WTC11 (cell line): Measurements from ENCODE around the gene HMGCL. TPM values are rescaled to one million over a fixed set of nuclear protein-coding genes. Genes with fewer than 3 reads are reported as not detected.

ENCODE experiments used
- AR ChIP-seq: fragments of 250-450 bp; sonication (Bioruptor Pico); IDR thresholded peaks from 2 replicates; pipeline ENCODE4 v1.9.0; 2021; ENCODE audit warnings: mild to moderate bottlenecking
- ATF1 ChIP-seq: sonication (generic); formaldehyde crosslinking; IDR thresholded peaks from 2 replicates; pipeline ENCODE4 v1.8.1; 2023; ENCODE audit warnings: mild to moderate bottlenecking, moderate library complexity, missing genetic modification reagents
- ATF2 ChIP-seq: sonication (generic); formaldehyde crosslinking; IDR thresholded peaks from 2 replicates; pipeline ENCODE4 v1.8.1; 2022; ENCODE audit warnings: low read depth, missing genetic modification reagents, borderline replicate concordance
- CBFB ChIP-seq: sonication (generic); formaldehyde crosslinking; IDR thresholded peaks from 2 replicates; pipeline ENCODE4 v1.8.1; 2022; ENCODE audit warnings: mild to moderate bottlenecking, low read depth, missing genetic modification reagents
- E2F5 ChIP-seq: sonication (generic); formaldehyde crosslinking; IDR thresholded peaks from 2 replicates; pipeline ENCODE4 v1.8.1; 2022; ENCODE audit warnings: mild to moderate bottlenecking, moderate library complexity, missing genetic modification reagents
- FOXP1 ChIP-seq: sonication (generic); formaldehyde crosslinking; IDR thresholded peaks from 2 replicates; pipeline ENCODE4 v1.8.0; 2022; ENCODE audit warnings: missing genetic modification reagents, mild to moderate bottlenecking, moderate library complexity, borderline replicate concordance
- IRF1 ChIP-seq: sonication (generic); formaldehyde crosslinking; IDR thresholded peaks from 2 replicates; pipeline ENCODE4 v1.8.0; 2023; ENCODE audit warnings: missing genetic modification reagents
- IRF2 ChIP-seq: sonication (generic); formaldehyde crosslinking; IDR thresholded peaks from 2 replicates; pipeline ENCODE4 v1.8.0; 2022; ENCODE audit warnings: low read depth, missing genetic modification reagents, borderline replicate concordance
- JAZF1 ChIP-seq: fragments of 250-450 bp; sonication (Bioruptor Pico); IDR thresholded peaks from 2 replicates; pipeline ENCODE4 v1.9.0; 2021; ENCODE audit warnings: moderate library complexity, mild to moderate bottlenecking, inconsistent platforms
- KAT7 ChIP-seq: sonication (generic); formaldehyde crosslinking; IDR thresholded peaks from 2 replicates; pipeline ENCODE4 v1.8.1; 2023; ENCODE audit warnings: missing genetic modification reagents, mild to moderate bottlenecking, borderline replicate concordance
- NR2C2 ChIP-seq: sonication (generic); formaldehyde crosslinking; IDR thresholded peaks from 2 replicates; pipeline ENCODE4 v1.8.0; 2022; ENCODE audit warnings: mild to moderate bottlenecking, missing genetic modification reagents
- SMAD3 ChIP-seq: sonication (generic); formaldehyde crosslinking; IDR thresholded peaks from 2 replicates; pipeline ENCODE4 v1.8.0; 2022; ENCODE audit warnings: missing genetic modification reagents, mild to moderate bottlenecking, borderline replicate concordance
- SMAD4 ChIP-seq: sonication (generic); formaldehyde crosslinking; IDR thresholded peaks from 2 replicates; pipeline ENCODE4 v1.8.0; 2022; ENCODE audit warnings: mild to moderate bottlenecking, missing genetic modification reagents
- TCF7 ChIP-seq: sonication (generic); formaldehyde crosslinking; IDR thresholded peaks from 2 replicates; pipeline ENCODE4 v1.8.0; 2022; ENCODE audit warnings: mild to moderate bottlenecking, low read depth, missing genetic modification reagents, moderate library complexity
- ZBTB21 ChIP-seq: sonication (generic); formaldehyde crosslinking; IDR thresholded peaks from 2 replicates; pipeline ENCODE4 v1.8.1; 2023; ENCODE audit warnings: mild to moderate bottlenecking, missing genetic modification reagents, borderline replicate concordance
- ZBTB43 ChIP-seq: sonication (generic); formaldehyde crosslinking; IDR thresholded peaks from 2 replicates; pipeline ENCODE4 v1.8.1; 2023; ENCODE audit warnings: mild to moderate bottlenecking, missing genetic modification reagents
- ZNF232 ChIP-seq: sonication (generic); formaldehyde crosslinking; IDR thresholded peaks from 2 replicates; pipeline ENCODE4 v1.8.0; 2022; ENCODE audit warnings: mild to moderate bottlenecking, missing genetic modification reagents
- ZNF425 ChIP-seq: fragments of 250-450 bp; sonication (Bioruptor Pico); conservative IDR thresholded peaks from 2 replicates; pipeline ENCODE4 v1.9.0; 2021; ENCODE audit warnings: mild to moderate bottlenecking
- ZNF512 ChIP-seq: sonication (generic); formaldehyde crosslinking; IDR thresholded peaks from 2 replicates; pipeline ENCODE4 v1.8.1; 2022; ENCODE audit warnings: missing genetic modification reagents, borderline replicate concordance
- total RNA-seq: library from RNA; stranded (reverse); gene quantifications from 3 replicates; pipeline ENCODE4 v1.2.3, GENCODE V29; 2021
- TF ChIP-seq, protein P1 (sequence below): sonication (generic); formaldehyde crosslinking; IDR thresholded peaks from 2 replicates; pipeline ENCODE4 v1.8.1; 2023; ENCODE audit warnings: mild to moderate bottlenecking, missing genetic modification reagents, moderate library complexity
- TF ChIP-seq, protein P2 (sequence below): sonication (generic); formaldehyde crosslinking; IDR thresholded peaks from 2 replicates; pipeline ENCODE4 v1.8.1; 2023; ENCODE audit warnings: mild to moderate bottlenecking, missing genetic modification reagents

HMGCL gene
- total RNA-seq, 1 experiment from 2014 or later = 22.7 TPM

- peak; percentile 84 for TF ChIP-seq E2F5 (CRISPR knock-in tag)
- TF ChIP-seq, protein P1, sequence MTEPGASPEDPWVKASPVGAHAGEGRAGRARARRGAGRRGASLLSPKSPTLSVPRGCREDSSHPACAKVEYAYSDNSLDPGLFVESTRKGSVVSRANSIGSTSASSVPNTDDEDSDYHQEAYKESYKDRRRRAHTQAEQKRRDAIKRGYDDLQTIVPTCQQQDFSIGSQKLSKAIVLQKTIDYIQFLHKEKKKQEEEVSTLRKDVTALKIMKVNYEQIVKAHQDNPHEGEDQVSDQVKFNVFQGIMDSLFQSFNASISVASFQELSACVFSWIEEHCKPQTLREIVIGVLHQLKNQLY (CRISPR knock-in tag) = no peak
- TF ChIP-seq FOXP1 = peak; percentile 70; the same call in 1 of the 2 replicates
- no peak for TF ChIP-seq AR (CRISPR knock-in tag)
- no peak for TF ChIP-seq ZBTB21 (CRISPR knock-in tag)
- TF ChIP-seq JAZF1 = no peak
- no peak for TF ChIP-seq ATF2 (CRISPR knock-in tag)
- TF ChIP-seq KAT7 (CRISPR knock-in tag) = peak; percentile 88; the same call in 1 of the 2 replicates
- no peak for TF ChIP-seq SMAD4 (CRISPR knock-in tag)
- no peak for TF ChIP-seq IRF1 (CRISPR knock-in tag)
- no peak for TF ChIP-seq IRF2
- TF ChIP-seq, protein P2, sequence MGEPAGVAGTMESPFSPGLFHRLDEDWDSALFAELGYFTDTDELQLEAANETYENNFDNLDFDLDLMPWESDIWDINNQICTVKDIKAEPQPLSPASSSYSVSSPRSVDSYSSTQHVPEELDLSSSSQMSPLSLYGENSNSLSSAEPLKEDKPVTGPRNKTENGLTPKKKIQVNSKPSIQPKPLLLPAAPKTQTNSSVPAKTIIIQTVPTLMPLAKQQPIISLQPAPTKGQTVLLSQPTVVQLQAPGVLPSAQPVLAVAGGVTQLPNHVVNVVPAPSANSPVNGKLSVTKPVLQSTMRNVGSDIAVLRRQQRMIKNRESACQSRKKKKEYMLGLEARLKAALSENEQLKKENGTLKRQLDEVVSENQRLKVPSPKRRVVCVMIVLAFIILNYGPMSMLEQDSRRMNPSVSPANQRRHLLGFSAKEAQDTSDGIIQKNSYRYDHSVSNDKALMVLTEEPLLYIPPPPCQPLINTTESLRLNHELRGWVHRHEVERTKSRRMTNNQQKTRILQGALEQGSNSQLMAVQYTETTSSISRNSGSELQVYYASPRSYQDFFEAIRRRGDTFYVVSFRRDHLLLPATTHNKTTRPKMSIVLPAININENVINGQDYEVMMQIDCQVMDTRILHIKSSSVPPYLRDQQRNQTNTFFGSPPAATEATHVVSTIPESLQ (CRISPR knock-in tag) = no peak
- TF ChIP-seq ZNF232 (CRISPR knock-in tag) = no peak
- no peak for TF ChIP-seq SMAD3
- TF ChIP-seq NR2C2 = no peak
- TF ChIP-seq ZNF425 = no peak
- TF ChIP-seq ZBTB43 = no peak
- no peak for TF ChIP-seq CBFB
- TF ChIP-seq ZNF512 = no peak
- peak; percentile 72; the same call in 1 of the 2 replicates for TF ChIP-seq ATF1 (CRISPR knock-in tag)
- 0 out of 2 replicates have a peak, but pooled peaks have one; percentile 27 for TF ChIP-seq TCF7 (CRISPR knock-in tag)
Observed at GRCh38 chr1:23777979-23778814, 47.0 kb downstream of the HMGCL start, which contains the start of gene PITHD1 (continued).
